Ecto neural progenitor cell (in vitro differentiated cells): Measurements from ENCODE around the gene NLRP5.
"Not testable (repeated sequence)": the region's sequence is repeated elsewhere in the genome, so short reads cannot be mapped to it uniquely, and the experiment has no call there.

Experiments used
- DNase-seq: peaks from one replicate; pipeline ENCODE4 v3.0.0-alpha.2; 2018; ENCODE audit warnings: low spot score

The NLRP5 gene

DNA sequence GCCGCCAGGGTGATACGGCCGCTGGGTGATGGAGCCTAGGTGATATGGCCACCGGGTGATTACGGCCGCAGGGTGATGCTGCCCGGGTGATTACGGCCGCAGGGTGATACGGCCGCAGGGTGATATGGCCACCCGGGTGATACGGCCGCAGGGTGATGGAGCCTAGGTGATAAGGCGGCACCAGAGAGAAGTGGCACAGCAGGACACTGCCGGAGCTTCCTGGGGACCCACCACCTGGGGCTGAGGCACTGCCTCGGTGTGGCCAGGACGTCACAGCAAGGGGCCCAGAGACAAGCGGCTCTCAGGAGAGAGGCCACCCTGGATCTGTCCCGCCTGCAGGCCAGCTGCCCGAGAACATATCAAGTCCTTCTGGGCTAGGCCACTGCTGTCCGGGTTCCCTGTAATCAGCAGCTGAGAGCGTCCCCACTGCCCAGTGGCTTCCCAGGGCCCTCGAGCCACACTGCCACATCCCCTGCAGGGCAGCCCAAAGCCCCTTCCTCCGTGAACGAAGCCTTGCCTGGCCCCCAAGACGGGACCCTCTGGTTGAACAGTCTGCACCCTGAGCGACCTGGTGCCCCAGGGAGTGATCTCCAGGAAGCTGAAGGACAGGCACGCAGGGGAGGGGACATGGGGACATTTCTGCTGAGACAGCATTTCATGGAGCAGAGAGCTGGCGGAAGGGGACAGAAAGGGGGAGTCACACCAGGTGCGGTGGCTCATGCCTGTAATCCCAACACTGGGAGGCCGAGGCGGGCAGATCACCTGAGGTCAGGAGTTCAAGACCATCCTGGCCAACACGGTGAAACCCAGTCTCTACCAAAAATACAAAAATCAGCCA, 112.4 kb downstream of the NLRP5 start:
- no peak for DNase-seq

DNA sequence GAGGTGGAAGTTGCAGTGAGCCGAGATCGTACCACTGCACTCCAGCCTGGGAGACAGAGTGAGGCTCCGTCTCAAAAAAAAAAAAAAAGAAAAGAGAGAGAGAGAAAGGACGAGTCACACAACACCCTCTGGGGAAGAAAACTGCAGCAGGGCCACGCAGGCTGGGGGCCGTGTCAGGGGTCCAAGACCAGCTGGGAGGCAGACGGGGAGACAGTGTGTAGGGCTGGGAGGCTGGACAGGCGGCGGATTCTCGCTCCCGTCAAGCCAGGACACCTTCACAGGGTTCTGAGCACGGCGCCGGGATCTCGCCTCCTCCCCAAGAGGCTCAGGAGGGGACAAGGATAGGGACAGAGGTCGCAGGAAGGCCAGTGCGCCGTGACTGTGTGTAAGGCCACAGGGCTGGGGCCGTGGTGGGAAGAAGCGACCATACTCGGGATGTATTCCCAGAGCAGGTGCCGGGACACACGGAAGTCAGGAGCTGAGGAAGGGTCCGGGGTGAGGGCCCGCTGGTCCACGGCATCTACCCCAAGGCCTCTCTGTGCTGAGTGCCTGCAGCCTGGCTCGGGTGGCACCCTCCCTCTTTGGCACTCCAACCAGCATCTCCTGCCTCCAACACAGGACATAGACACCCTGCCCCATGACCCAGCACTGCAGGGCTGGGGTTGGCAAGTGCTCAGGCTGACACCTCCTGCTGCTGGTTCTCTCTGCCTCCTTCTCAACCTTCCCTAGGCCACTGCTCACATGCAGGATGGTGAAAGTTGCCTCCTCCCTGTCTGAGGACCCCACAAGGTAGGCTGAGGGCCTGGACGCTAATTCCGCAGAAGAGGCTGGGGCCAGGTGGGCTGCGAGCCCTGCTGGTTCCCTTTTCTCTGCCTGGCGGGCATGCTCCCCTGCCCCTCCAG, 113.3 kb downstream of the NLRP5 start:
- DNase-seq, result no peak

DNA sequence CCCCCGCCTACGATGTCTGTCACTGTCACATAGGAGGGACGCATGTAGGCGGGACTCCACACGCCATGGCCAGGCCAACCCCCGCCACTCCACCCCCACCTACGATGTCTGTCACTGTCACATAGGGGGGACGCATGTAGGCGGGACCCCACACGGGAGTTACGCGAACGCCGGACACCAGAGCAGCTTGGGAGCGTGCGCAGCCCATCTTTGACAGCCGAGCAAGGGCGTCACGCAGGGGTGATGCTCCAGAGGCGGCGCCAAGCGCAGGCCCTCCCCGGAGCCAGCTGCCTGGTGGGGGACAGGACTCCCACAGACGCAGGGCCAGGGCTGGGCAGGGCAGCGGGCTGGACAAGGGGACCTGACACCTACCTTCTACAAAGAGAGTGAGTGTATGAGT, 114.5 kb downstream of the NLRP5 start:
- DNase-seq, result no peak

DNA sequence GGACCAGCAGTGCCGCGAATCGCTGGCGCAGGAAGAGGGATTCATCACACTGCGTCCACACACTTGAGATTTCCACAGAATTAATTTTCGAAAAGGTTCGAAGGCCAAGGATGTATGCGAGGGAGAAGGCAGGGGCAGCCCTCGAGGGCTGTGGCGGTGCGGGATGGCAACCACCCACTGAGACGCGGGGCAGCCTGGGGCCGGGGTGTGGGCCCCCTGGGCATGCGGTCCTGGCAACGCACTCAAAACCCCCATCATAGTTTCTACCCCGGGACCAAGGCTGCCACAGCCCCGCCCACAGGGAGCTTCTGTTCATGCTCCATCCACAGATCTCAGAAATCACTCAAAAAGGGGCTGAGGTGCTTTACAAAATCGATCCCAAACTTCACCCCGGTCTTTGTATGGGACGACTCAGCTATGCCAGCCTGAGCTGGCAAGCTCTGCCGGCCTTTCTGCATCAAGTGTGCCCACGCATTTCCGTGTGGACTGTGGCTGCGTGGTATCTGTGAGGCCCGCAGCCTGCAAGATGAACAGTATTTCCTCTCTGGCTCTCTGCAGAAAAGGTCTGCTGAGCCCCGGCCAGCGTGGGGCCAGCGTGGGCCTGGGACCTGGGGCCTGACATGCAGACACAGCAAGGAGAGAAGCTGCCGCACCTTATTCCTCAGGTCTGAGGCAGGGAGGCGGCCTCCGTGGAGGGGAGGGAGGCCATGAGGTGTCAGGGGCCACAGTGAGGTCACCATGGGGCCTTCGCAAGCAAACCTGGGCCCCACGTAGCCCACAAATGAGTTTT, 115.4 kb downstream of the NLRP5 start:
- DNase-seq, result no peak

DNA sequence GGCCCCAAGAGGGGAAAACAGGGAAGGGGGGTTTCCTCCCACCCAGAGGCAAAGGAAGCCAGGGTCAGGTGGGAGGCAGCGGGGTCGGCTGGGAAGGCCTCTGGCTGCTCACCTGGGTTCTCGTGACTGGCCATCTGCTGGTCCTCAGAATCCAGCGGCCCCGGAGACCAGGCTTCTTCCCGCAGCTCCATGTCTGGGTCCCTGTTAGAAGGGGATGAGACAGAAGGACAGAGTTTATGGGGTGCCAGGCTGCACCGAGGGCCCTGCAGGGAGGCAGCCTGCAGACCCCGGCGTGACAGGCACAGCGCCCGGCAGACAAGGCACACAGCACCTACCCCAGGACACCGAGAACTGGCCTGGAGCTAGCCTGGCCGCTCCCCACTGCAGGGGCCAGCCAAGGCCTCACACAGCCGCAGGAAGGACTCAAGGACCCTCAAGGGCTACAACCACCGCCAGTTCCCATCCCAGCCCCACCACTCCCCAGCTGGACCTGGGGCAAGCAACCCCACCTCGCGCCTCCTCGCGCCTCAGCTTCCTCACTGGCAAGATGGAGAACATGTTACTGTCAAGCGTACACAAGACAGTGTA, 116.5 kb downstream of the NLRP5 start:
- no peak for DNase-seq

DNA sequence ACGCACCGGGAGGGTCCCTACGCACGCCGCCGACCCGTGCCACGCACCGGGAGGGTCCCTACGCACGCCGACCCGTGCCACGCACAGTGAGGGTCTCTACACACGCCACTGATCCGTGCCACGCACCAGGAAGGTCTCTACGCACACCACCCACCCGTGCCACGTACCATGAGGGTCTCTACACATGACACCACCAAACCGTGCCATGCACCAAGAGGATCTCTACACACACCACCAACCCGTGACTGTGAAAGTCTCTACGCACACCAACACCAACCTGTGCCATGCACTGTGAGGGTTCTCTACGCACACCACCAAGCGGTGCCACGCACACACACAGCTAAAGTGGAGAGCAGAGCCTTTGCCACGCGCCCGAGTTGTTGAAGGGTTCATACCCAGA, 117.8 kb downstream of the NLRP5 start:
- DNase-seq, result no peak

DNA sequence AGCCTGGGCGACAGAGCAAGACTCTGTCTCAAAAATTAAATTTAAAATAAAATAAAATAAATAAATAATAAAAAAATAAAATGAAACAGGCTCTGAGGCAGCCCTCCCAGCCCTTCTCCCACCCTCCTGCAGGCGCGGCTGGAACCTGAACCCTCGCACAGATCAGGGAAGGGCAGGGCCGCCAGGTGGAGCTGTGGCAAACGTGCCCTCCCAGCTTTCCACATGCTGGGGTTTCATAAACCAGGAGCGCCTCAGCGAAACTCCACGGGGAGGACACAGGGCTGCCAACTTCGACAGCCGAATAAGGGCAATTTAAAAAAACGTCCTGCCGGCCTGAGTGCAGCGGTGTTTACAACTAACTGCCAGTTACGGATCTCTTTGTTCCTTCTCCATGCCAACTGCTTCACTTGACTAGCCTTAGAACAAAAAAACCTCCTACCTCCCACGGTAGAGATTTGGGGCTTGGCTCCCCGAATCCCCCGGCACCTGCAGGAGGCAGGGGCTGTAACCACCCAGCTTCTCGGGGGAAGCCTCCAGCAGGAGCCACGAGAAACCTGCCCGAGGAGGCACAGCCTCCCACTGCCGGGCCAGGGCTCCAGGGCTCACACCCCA, 118.6 kb downstream of the NLRP5 start:
- DNase-seq, result peak; percentile 81

DNA sequence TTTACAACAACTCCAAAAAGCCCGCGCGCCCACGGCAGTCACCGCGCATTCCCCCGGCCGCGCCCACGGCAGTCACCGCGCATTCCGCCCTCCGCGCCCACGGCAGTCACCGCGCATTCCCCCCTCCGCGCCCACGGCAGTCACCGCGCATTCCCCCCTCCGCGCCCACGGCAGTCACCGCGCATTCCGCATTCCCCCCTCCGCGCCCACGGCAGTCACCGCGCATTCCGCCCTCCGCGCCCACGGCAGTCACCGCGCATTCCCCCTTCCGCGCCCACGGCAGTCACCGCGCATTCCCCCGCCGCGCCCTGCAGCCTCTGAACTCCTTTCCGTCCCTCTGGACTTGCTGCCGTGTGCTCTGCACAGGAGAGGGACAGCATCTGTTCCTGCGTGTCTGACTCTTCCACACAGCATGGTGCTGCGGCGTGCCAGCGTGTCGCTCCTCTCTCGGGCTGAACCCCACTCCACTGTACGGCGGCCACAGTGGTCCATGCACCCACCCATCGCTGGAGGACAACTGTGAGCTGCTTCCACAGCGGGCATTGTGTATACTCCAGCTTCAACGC, 119.3 kb downstream of the NLRP5 start:
- not testable (repeated sequence) for DNase-seq

DNA sequence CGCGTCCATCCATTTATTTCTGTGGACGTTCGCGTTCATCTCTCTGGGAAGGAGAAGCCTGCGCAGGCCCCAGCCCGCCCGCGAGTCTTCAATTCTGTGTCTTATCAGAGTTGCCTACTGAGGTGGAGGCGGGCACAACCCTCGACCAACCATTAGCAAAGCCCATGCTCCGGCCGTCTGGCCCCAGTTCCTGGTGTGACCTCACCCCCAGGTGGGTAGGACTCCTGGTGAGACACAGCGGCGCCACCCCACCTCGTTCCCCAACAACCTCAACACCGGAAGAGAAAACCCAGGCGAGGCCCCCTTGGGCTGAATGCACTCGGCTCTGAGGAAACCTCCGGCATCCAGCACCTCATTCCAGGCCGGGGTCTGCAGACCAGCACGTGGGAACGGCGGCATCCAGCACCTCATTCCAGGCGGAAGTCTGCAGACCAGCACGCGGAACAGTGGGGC, 119.8 kb downstream of the NLRP5 start:
- DNase-seq, result no peak

DNA sequence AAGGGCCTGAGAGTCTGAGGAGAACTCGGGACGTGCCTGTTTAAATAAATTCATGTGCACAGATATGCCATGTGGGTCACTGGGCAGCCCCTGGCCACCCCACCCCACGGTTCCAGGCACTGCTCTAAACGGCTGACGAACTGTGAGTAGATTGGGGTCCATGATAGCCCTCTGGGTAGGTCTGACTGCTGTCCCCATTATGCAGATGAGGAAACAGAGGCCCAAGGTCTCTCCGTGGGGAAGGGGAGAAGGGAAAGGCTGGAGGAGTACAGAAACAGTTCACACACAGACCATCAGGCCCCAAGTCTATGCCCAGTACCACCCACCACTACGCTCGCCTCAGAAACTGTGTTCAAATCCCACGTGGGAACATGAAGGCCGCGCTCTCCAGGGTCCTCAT, 120.4 kb downstream of the NLRP5 start:
- DNase-seq, result no peak

DNA sequence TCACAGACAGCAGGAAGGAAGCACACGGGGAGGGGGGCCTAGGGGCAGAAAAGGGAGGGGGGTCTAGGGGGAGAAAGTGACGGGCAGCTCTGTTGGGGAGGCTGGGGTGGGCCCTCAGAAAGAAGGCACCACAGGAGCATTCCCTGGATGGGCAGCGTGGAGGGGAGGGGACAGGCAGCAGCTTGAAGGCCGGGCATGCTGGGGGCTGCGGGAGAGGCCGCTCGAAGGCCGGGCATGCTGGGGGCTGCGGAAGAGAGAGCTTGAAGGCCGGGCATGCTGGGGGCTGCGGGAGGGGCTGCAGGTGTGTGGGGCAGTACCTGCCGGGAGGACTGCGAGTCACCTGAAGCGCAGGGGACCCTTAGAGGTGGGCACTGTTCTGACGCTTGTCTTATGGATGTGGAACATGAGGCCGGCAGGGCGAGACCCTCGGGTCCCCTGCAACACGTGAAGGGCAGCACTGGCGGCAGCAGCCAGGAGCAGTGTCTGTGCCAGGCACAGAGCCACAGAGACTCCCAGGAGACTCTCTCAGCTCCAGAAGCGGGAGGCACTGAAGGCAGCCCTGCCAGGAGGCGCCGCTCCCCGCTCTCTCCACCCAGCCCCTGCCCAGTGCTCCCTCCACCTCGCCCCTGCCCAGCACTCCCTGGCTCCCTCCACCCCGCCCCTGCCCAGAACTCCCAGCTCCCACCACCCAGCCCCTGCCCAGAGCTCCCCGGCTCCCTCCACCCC, 121.2 kb downstream of the NLRP5 start:
- no peak for DNase-seq

DNA sequence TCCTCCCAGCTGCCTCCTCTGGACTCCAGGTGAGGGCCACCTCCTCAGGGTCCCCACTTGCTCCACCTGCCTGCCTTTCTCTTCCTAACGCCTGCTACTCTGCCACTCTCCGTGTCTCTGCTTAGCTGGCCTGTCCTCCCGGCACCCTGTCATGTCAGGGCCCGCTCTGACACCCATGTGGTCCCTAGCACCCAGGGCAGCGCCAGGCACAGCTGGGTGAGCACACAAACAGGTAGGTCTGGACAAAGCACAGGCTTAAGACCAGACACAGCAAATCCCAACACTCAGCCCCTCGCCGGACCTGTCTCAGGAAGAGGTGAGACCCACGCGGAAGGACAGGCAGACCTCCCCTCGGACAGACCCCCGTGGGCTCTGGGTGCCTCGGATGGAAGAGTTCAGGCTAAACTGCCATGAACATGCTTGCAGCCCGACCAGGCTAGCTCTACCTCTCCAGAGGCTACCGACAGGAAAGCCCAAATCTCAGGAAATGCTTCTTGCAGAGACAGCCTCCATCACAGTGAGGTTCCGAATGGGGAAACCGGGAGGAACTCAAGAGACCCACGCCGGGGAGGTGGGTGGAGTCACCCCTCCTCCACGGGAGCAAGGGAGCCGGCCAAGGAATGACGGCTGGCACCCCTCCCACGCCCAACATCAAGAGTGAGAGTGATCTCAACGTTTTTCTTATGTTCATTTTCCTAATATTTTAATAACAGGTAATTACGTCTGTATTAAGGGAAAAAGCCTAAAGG, 122.0 kb downstream of the NLRP5 start:
- DNase-seq, result no peak

DNA sequence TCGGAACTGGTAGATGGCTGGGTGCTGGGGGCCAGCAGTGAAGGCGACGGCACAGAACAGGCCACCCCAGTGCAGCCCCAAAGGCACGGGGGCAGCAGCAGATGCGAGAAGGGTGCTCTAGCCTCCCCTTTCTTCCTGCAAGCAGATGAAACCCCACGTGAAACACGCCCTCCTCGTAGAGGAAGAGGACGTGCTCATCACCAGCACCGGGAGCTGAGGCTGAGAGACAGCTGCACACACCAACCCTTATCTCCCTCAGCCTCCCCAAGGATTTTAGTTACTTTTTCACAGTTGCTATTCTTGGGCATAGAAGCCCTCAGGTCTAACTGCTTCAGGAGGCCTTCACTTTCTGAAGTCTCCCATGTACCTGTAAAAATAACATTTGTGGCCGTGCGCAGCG, 122.7 kb downstream of the NLRP5 start:
- DNase-seq, result no peak

DNA sequence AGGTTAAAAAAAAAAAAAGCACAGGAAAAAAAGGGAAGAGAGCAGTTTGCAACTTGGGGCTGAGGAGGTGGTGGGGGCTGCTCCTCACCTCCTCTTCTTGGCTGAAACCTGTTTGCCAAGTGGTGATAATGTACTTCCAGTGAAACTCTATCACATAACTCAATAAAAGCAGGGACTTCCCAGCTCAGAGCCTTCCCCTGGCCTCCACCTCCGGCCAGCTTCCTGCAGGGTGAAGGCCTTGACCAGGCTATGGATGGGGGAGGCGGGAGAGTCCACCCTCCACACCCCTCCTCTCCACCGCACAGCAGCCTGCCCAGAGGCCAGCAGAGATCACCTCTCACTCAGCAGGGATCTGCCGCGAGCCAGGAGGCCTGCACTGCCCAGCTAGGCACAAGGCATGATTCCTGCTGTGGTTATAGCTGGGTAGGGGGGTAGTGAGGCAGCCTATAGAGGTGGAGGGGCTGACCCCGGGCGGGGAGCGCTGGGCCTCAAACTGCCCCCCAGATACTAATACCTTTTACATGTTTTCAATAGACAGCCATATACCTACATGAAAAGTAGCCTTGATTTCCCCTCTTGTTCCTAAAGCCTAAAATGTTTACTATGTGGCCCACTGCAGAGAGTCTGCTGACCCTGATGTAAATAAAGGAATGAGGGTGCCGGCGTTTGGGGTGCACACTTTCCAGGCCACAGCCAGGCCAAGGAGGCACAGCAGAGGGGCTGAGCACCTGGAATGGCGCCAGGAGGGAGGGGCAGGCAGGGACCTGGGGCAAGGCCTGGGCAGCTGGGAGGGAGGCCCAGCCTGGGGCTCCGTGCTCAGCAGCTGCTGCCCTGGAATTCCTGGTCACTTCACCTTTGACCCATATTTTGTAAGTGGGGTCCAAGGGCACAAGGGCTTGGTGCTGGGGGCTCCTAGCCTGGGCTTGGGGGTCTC, 124.2 kb downstream of the NLRP5 start:
- no peak for DNase-seq
